Keratinocyte (primary cell): ENCODE data around the gene TBC1D16. TPM values are rescaled to one million over a fixed set of nuclear protein-coding genes. Genes with fewer than 3 reads are reported as not detected.

Experiments
- DNase-seq: peaks from one replicate; pipeline ENCODE4 v3.0.0-alpha.2; 2011; ENCODE audit warnings: low read depth, missing footprints, low spot score
- FAIRE-seq: peaks from 2 replicates; lab custom pipeline; 2011; peaks lifted over from hg19 to GRCh38; lab: Jason Lieb, UNC
- H2AFZ ChIP-seq: 2 replicates; pipeline ENCODE4 v1.6.0; 2012; ENCODE audit warnings: low read length, control low read depth, inconsistent platforms; ENCODE audit not compliant: control insufficient read depth
- H3K27ac ChIP-seq: 2 replicates; pipeline ENCODE4 v1.5.1; 2011; ENCODE audit warnings: low read length; ENCODE audit not compliant: control insufficient read depth, insufficient read depth
- H3K27me3 ChIP-seq: 3 replicates; pipeline ENCODE4 v1.6.0; 2011; ENCODE audit warnings: low read length; ENCODE audit not compliant: control insufficient read depth, insufficient read depth; ENCODE audit errors: extremely low read depth
- H3K36me3 ChIP-seq, 2 experiments: 2 replicates in 1 of 2; 3 replicates in 1 of 2; pipeline ENCODE4 v1.5.1; 2011; ENCODE audit warnings: low read length in 2 of 2, mild to moderate bottlenecking in 1 of 2; ENCODE audit not compliant: control insufficient read depth in 2 of 2, insufficient read depth in 2 of 2; ENCODE audit errors: extremely low read depth in 1 of 2
- H3K4me1 ChIP-seq: 3 replicates; pipeline ENCODE4 v1.5.1; 2011; ENCODE audit warnings: low read length; ENCODE audit not compliant: control insufficient read depth, insufficient read depth; ENCODE audit errors: extremely low read depth
- H3K4me2 ChIP-seq: 3 replicates; pipeline ENCODE4 v1.6.0; 2011; ENCODE audit warnings: low read depth, low read length; ENCODE audit not compliant: control insufficient read depth, insufficient read depth; ENCODE audit errors: extremely low read depth
- H3K4me3 ChIP-seq, 3 experiments: fragments of 200-600 bp in 1 of 3; sonication (generic) in 1 of 3; 2 replicates in 2 of 3; 3 replicates in 1 of 3; pipeline ENCODE4 v1.5.1; 2011 to 2016; ENCODE audit warnings: low read length in 3 of 3, mild to moderate bottlenecking in 3 of 3, control low read depth in 2 of 3, inconsistent platforms in 1 of 3, low read depth in 1 of 3, mixed read lengths in 1 of 3, mixed run types in 1 of 3, moderate library complexity in 1 of 3; ENCODE audit not compliant: control insufficient read depth in 2 of 3, insufficient read depth in 2 of 3; ENCODE audit errors: extremely low read depth in 1 of 3
- H3K79me2 ChIP-seq: 2 replicates; pipeline ENCODE4 v1.6.0; 2012; ENCODE audit warnings: low read length; ENCODE audit not compliant: control insufficient read depth, insufficient read depth
- H3K9ac ChIP-seq: 3 replicates; pipeline ENCODE4 v1.6.0; 2011; ENCODE audit warnings: low read length; ENCODE audit not compliant: control insufficient read depth, insufficient read depth; ENCODE audit errors: extremely low read depth
- H3K9me1 ChIP-seq: 3 replicates; pipeline ENCODE4 v1.6.0; 2011; ENCODE audit warnings: low read length; ENCODE audit not compliant: control insufficient read depth, insufficient read depth; ENCODE audit errors: extremely low read depth
- H3K9me3 ChIP-seq: 2 replicates; pipeline ENCODE4 v1.5.1; 2012; ENCODE audit warnings: low read depth, low read length; ENCODE audit not compliant: control insufficient read depth
- H4K20me1 ChIP-seq: 3 replicates; pipeline ENCODE4 v1.6.0; 2011; ENCODE audit warnings: low read length; ENCODE audit not compliant: control insufficient read depth, insufficient read depth; ENCODE audit errors: extremely low read depth
- EZH2 ChIP-seq: IDR thresholded peaks from one replicate; pipeline ENCODE4 v1.6.1; 2012; ENCODE audit warnings: inconsistent platforms, mild to moderate bottlenecking, low read length, moderate library complexity
- dilution Hi-C: fragments of 300-500 bp; cut with MboI; formaldehyde crosslinking; loops from one replicate; pipeline ENCODE4 v1.7.0; 2020; ENCODE audit warnings: low sequenced_read_pairs; ENCODE audit not compliant: extremely low pct_ligation_motif_present
- polyA plus RNA-seq, 5 experiments: library from polyadenylated mRNA; depleted of rRNA in 3 of 5; stranded (reverse) in 3 of 5; stranded (forward) in 1 of 5; unstranded in 1 of 5; fragments of >200 nt; gene quantifications; 1 replicate in 1 of 5; 2 replicates in 3 of 5; 3 replicates in 1 of 5; pipeline versions ENCODE4 v1.2.1 to v1.2.3, GENCODE V29; 2011 to 2012; ENCODE audit warnings: missing spikeins in 2 of 5, low read depth in 1 of 5, low replicate concordance in 1 of 5
- TF ChIP-seq, protein P1 (sequence below), 3 experiments: IDR thresholded peaks in 1 of 3; conservative IDR thresholded peaks in 1 of 3; optimal IDR thresholded peaks in 1 of 3; 2 replicates in 2 of 3; 3 replicates in 1 of 3; pipeline versions ENCODE3 to v1.5.1; 2011; ENCODE audit warnings: low read length in 3 of 3, mild to moderate bottlenecking in 3 of 3, moderate library complexity in 2 of 3, control low read depth in 1 of 3, inconsistent platforms in 1 of 3; ENCODE audit not compliant: insufficient read depth in 2 of 3; ENCODE audit errors: extremely low read depth in 1 of 3

Gene TBC1D16
- polyA plus RNA-seq, 1 donor (not counting 4 experiments of a cell fraction or from before 2014, with no cell fraction given), result 8.6 TPM

- TF ChIP-seq EZH2, result no peak
- TF ChIP-seq, protein P1, sequence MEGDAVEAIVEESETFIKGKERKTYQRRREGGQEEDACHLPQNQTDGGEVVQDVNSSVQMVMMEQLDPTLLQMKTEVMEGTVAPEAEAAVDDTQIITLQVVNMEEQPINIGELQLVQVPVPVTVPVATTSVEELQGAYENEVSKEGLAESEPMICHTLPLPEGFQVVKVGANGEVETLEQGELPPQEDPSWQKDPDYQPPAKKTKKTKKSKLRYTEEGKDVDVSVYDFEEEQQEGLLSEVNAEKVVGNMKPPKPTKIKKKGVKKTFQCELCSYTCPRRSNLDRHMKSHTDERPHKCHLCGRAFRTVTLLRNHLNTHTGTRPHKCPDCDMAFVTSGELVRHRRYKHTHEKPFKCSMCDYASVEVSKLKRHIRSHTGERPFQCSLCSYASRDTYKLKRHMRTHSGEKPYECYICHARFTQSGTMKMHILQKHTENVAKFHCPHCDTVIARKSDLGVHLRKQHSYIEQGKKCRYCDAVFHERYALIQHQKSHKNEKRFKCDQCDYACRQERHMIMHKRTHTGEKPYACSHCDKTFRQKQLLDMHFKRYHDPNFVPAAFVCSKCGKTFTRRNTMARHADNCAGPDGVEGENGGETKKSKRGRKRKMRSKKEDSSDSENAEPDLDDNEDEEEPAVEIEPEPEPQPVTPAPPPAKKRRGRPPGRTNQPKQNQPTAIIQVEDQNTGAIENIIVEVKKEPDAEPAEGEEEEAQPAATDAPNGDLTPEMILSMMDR (optimal IDR thresholded peaks at IDR 0.05 in 1 of 3, IDR thresholded peaks at IDR 0.05 in 1 of 3, conservative IDR thresholded peaks at IDR 0.05 in 1 of 3; ENCODE audit: extremely low read depth in 1 of 3, insufficient read depth in 2 of 3, low read length in 3 of 3), result no peak
- dilution Hi-C loops, result no loop called here
These were observed 114.1 kb downstream of the TBC1D16 start for GRCh38 chr17:79921411-79922115.

GRCh38 chr17:79920751-79921410 is 114.8 kb downstream of the TBC1D16 start:
- Histone ChIP-seq H3K27me3 (peaks cover 62% of the 10 kb centered on the region), H3K4me3 (no peak overlapping the region), H3K4me2 (no peak overlapping the region), H3K9me3 (no peaks in the 10 kb centered on the region), H3K27ac (no peak overlapping the region), H3K4me1 (no peaks in the 10 kb centered on the region), H3K9ac (no peak overlapping the region), H2AFZ (no peak overlapping the region), H4K20me1 (no peaks in the 10 kb centered on the region), H3K9me1 (no peaks in the 10 kb centered on the region), H3K79me2 (no peaks in the 10 kb centered on the region), H3K36me3 (no peaks in the 10 kb centered on the region)
- DNase-seq (no peak), FAIRE-seq (no peak)
- TF ChIP-seq, protein P1 (optimal IDR thresholded peaks at IDR 0.05 in 1 of 3, IDR thresholded peaks at IDR 0.05 in 1 of 3, conservative IDR thresholded peaks at IDR 0.05 in 1 of 3; ENCODE audit: extremely low read depth in 1 of 3, insufficient read depth in 2 of 3, low read length in 3 of 3), result no peak
- TF ChIP-seq EZH2, result no peak
- dilution Hi-C loops, result no loop called here

More at GRCh38 chr17:79921411-79922115, 114.1 kb downstream of the TBC1D16 start:
- Histone ChIP-seq H3K4me2 (no peak overlapping the region), H3K9ac (no peak overlapping the region), H3K4me1 (no peaks in the 10 kb centered on the region), H3K79me2 (no peaks in the 10 kb centered on the region), H4K20me1 (no peaks in the 10 kb centered on the region), H3K9me1 (no peaks in the 10 kb centered on the region), H3K27me3 (peaks cover 61% of the 10 kb centered on the region), H3K9me3 (no peaks in the 10 kb centered on the region), H2AFZ (no peak overlapping the region), H3K36me3 (no peaks in the 10 kb centered on the region), H3K27ac (no peak overlapping the region), H3K4me3 (no peak overlapping the region)
- DNase-seq (no peak), FAIRE-seq (no peak)
